Measurements from ENCODE around the gene SFTA2. TPM values are rescaled to one million over a fixed set of nuclear protein-coding genes. Genes with fewer than 3 reads are reported as not detected.

Gene SFTA2
- total RNA-seq, 3 donors from 2014 or later (not counting 1 experiment from before 2014, with no cell fraction given), result not detected

DNA sequence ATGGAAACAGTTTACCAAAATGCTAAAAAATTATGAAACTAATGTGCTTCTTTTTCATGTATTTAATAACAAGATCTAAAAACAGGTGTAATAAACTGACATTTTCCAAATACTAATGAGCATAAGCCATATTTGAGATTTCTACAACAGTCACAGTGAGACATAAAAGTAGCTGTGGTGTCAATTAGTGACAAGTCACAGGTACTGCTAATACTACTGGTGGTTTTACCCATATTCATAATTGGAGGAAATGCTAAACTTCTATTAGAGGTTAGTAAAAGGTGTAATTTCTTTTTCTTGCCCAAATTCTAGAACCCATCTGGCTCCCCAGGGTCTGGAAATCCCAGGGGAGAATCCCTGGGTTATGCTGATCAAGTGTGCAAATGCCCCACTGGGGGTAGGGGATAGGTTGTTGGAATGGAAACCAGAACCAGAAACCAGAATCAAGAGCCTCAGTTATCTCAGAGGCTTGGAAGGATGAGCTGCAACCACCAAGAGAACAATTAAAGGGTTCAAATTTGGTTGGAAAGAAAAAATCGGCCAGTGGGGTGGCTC is 31.0 kb downstream of the SFTA2 start:
- intact Hi-C loops (cut with micrococcal nuclease), result no loop called here
- Mint-ChIP-seq H3K9me3 (no peaks in the 10 kb centered on the region), H3K27ac (no peak overlapping the region), H3K36me3 (no peaks in the 10 kb centered on the region), H3K4me3 (no peak overlapping the region), H3K27me3 (ENCODE audit: low read depth in 2 of 2) (peaks cover 0 to 8% of the 10 kb centered on the region in 2 donors), H3K4me1 (no peaks in the 10 kb centered on the region)
- H3K9me3 ChIP-seq (ENCODE audit: control insufficient read depth, insufficient read depth, low read length), result no peaks in the 10 kb centered on the region
- H3K27me3 ChIP-seq (ENCODE audit: control insufficient read depth, insufficient read depth, low read length), result no peaks in the 10 kb centered on the region
- no peak overlapping the region for H3K27ac ChIP-seq (ENCODE audit: low read length)
- WGBS (ENCODE audit: insufficient coverage), result 86% methylated on average over 1 of the region's 1 CpG
- H3K4me1 ChIP-seq (ENCODE audit: control insufficient read depth, insufficient read depth, low read length), result no peaks in the 10 kb centered on the region
- H3K4me3 ChIP-seq (ENCODE audit: low read length), result no peak overlapping the region
- no peak for DNase-seq
- no peak for ATAC-seq
- TF ChIP-seq, protein P1, sequence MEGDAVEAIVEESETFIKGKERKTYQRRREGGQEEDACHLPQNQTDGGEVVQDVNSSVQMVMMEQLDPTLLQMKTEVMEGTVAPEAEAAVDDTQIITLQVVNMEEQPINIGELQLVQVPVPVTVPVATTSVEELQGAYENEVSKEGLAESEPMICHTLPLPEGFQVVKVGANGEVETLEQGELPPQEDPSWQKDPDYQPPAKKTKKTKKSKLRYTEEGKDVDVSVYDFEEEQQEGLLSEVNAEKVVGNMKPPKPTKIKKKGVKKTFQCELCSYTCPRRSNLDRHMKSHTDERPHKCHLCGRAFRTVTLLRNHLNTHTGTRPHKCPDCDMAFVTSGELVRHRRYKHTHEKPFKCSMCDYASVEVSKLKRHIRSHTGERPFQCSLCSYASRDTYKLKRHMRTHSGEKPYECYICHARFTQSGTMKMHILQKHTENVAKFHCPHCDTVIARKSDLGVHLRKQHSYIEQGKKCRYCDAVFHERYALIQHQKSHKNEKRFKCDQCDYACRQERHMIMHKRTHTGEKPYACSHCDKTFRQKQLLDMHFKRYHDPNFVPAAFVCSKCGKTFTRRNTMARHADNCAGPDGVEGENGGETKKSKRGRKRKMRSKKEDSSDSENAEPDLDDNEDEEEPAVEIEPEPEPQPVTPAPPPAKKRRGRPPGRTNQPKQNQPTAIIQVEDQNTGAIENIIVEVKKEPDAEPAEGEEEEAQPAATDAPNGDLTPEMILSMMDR (IDR thresholded peaks at IDR 0.05), result no peak
- H3K36me3 ChIP-seq (ENCODE audit: control insufficient read depth, insufficient read depth, low read length), result no peaks in the 10 kb centered on the region

DNA sequence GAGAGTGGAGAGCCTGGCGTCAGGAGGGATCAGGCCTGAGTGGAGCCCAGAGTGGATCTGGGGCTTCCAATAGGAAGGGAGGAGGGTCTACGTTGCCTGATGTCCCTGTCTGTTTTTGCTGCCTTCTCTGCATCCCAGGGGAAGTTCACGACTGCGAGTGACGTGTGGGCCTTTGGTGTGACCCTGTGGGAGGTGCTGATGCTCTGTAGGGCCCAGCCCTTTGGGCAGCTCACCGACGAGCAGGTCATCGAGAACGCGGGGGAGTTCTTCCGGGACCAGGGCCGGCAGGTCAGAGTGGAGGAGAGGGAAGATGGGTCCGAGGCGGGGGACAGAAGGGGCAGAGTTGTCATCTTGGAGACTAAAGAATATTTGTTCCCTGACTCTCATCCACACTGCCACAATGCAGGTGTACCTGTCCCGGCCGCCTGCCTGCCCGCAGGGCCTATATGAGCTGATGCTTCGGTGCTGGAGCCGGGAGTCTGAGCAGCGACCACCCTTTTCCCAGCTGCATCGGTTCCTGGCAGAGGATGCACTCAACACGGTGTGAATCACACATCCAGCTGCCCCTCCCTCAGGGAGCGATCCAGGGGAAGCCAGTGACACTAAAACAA is 33.1 kb downstream of the SFTA2 start:
- no peaks in the 10 kb centered on the region for H3K4me1 Mint-ChIP-seq
- no peak for DNase-seq
- intact Hi-C loops (cut with micrococcal nuclease), result no loop called here
- ATAC-seq, result no peak
- no peaks in the 10 kb centered on the region for H3K9me3 Mint-ChIP-seq
- H3K36me3 Mint-ChIP-seq, result no peaks in the 10 kb centered on the region
- H3K4me3 Mint-ChIP-seq, result no peak overlapping the region
- no peaks in the 10 kb centered on the region for H3K27me3 ChIP-seq (ENCODE audit: control insufficient read depth, insufficient read depth, low read length)
- H3K27me3 Mint-ChIP-seq (ENCODE audit: low read depth in 2 of 2), result peaks cover 0 to 16% of the 10 kb centered on the region in 2 donors
- H3K36me3 ChIP-seq (ENCODE audit: control insufficient read depth, insufficient read depth, low read length), result no peaks in the 10 kb centered on the region
- no peak overlapping the region for H3K4me3 ChIP-seq (ENCODE audit: low read length)
- WGBS (ENCODE audit: insufficient coverage), result 93% methylated on average over 23 of the region's 23 CpGs
- no peaks in the 10 kb centered on the region for H3K4me1 ChIP-seq (ENCODE audit: control insufficient read depth, insufficient read depth, low read length)
- no peaks in the 10 kb centered on the region for H3K9me3 ChIP-seq (ENCODE audit: control insufficient read depth, insufficient read depth, low read length)
- H3K27ac ChIP-seq (ENCODE audit: low read length), result no peak overlapping the region
- TF ChIP-seq, protein P1 (IDR thresholded peaks at IDR 0.05), result no peak
- no peak overlapping the region for H3K27ac Mint-ChIP-seq

DNA sequence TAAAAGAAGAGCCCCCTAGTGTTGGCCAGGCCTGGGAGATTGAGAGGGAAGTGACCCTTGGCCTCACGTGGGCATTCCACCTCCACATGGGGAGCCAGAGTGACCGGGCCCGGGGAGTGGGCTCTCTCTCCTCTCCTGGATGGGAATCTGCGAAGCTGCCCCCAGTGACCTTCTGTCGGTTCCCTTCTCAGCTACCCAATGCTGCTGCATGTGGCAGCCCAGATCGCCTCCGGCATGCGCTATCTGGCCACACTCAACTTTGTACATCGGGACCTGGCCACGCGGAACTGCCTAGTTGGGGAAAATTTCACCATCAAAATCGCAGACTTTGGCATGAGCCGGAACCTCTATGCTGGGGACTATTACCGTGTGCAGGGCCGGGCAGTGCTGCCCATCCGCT is 34.1 kb downstream of the SFTA2 start:
- WGBS (ENCODE audit: insufficient coverage), result 96% methylated on average over 16 of the region's 16 CpGs
- no peaks in the 10 kb centered on the region for H3K9me3 Mint-ChIP-seq
- TF ChIP-seq, protein P1 (IDR thresholded peaks at IDR 0.05), result no peak
- Histone ChIP-seq H3K36me3 (ENCODE audit: control insufficient read depth, insufficient read depth, low read length) (no peaks in the 10 kb centered on the region), H3K27ac (ENCODE audit: low read length) (no peak overlapping the region), H3K4me3 (ENCODE audit: low read length) (no peak overlapping the region), H3K4me1 (ENCODE audit: control insufficient read depth, insufficient read depth, low read length) (no peaks in the 10 kb centered on the region), H3K9me3 (ENCODE audit: control insufficient read depth, insufficient read depth, low read length) (no peaks in the 10 kb centered on the region), H3K27me3 (ENCODE audit: control insufficient read depth, insufficient read depth, low read length) (no peaks in the 10 kb centered on the region)
- no peak for ATAC-seq
- peaks cover 0 to 17% of the 10 kb centered on the region in 2 donors for H3K27me3 Mint-ChIP-seq (ENCODE audit: low read depth in 2 of 2)
- no peaks in the 10 kb centered on the region for H3K36me3 Mint-ChIP-seq
- H3K4me3 Mint-ChIP-seq, result no peak overlapping the region
- no peak overlapping the region for H3K27ac Mint-ChIP-seq
- intact Hi-C loops (cut with micrococcal nuclease), result no loop called here
- no peak for DNase-seq
- no peaks in the 10 kb centered on the region for H3K4me1 Mint-ChIP-seq

DNA sequence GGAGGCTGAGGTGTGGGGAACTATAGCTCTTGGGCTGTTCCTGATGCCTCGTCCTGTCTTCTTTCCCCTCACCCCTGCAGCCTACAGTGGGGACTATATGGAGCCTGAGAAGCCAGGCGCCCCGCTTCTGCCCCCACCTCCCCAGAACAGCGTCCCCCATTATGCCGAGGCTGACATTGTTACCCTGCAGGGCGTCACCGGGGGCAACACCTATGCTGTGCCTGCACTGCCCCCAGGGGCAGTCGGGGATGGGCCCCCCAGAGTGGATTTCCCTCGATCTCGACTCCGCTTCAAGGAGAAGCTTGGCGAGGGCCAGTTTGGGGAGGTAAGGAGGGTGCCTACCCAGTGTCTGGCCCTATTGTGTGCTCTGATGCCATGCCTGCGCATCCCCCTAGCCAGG is 35.4 kb downstream of the SFTA2 start:
- Mint-ChIP-seq H3K27ac (no peak overlapping the region), H3K4me3 (no peak overlapping the region), H3K27me3 (ENCODE audit: low read depth in 2 of 2) (peaks cover 0 to 14% of the 10 kb centered on the region in 2 donors), H3K9me3 (no peaks in the 10 kb centered on the region), H3K4me1 (no peaks in the 10 kb centered on the region), H3K36me3 (no peaks in the 10 kb centered on the region)
- TF ChIP-seq, protein P1 (IDR thresholded peaks at IDR 0.05), result no peak
- DNase-seq (no peak), ATAC-seq (no peak)
- Histone ChIP-seq H3K27me3 (ENCODE audit: control insufficient read depth, insufficient read depth, low read length) (no peaks in the 10 kb centered on the region), H3K36me3 (ENCODE audit: control insufficient read depth, insufficient read depth, low read length) (no peaks in the 10 kb centered on the region), H3K9me3 (ENCODE audit: control insufficient read depth, insufficient read depth, low read length) (no peaks in the 10 kb centered on the region), H3K27ac (ENCODE audit: low read length) (no peak overlapping the region), H3K4me3 (ENCODE audit: low read length) (no peak overlapping the region), H3K4me1 (ENCODE audit: control insufficient read depth, insufficient read depth, low read length) (no peaks in the 10 kb centered on the region)
- WGBS (ENCODE audit: insufficient coverage), result 93% methylated on average over 13 of the region's 13 CpGs
- intact Hi-C loops (cut with micrococcal nuclease), result no loop called here
